ENCODE data around the gene C6orf47. TPM values are rescaled to one million over a fixed set of nuclear protein-coding genes. Genes with fewer than 3 reads are reported as not detected.

C6orf47 gene
- polyA plus RNA-seq, 1 donor from 2014 or later: 17.2 TPM

DNA sequence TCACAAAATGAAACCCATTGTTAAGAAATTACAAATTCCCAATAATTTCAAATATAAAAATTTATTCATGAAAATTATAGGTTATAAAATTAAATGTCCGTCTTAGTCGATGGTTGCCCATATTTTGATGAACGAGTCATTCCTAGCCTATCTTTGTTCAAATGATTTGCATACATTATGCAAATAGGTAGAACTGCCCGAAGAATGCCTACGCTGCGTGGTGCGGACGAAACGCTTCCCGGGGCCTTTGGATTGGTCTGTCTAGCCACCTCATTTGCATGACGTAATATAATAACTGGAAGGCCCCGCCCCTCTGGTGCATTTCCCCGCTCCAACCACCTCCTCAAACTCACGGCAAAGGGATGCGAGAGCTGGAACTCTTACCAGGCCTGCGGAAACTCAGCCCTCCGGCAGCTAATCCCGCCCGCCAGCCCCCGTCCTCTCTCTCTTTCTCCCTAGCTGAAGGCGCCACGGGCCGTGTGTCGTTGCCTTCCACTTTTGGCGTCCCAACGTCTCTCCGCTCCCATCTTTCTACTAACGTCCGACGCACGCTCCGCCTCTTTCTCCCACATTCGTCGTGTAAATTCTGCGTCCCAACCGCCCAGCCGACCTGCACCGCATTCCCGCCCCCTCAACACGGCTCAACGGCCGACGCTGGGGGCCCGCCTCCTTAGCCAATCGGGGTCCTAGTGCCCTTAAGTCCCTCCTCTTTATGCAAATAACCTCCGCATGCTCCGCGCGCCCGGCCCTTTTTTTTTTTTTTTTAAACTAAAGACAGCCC lies 40.6 kb downstream of the C6orf47 start:
- Histone ChIP-seq H3K9me2 (ENCODE audit: insufficient read depth, low read length) (no peaks in the 10 kb centered on the region), H3K9me3 (ENCODE audit: low read length) (no peaks in the 10 kb centered on the region), H3K36me3 (ENCODE audit: insufficient read depth, low read length) (no peaks in the 10 kb centered on the region), H3K27me3 (ENCODE audit: insufficient read depth, low read depth, low read length) (no peaks in the 10 kb centered on the region), H4K20me1 (ENCODE audit: insufficient read depth) (no peaks in the 10 kb centered on the region), H3K9ac (ENCODE audit: low read length) (peak overlapping the region; percentile 100), H2AFZ (ENCODE audit: low read depth, low read length) (peak overlapping the region; percentile 19), H3K4me3 (ENCODE audit: low read length) (peak overlapping the region; percentile 93), H3F3A (ENCODE audit: insufficient read depth, low read length, poor library complexity, severe bottlenecking) (no peaks in the 10 kb centered on the region), H3K79me2 (replicated peaks; ENCODE audit: insufficient read depth, low read length) (peaks cover 38% of the 10 kb centered on the region), H3K27ac (ENCODE audit: low read length) (peak overlapping the region; percentile 99), H3K4me2 (ENCODE audit: low read length) (peak overlapping the region; percentile 17)
- TF ChIP-seq POLR2AphosphoS5 (IDR thresholded peaks at IDR 0.05) (peak; percentile 94), SMC3 (conservative IDR thresholded peaks at IDR 0.05; ENCODE audit: poor library complexity) (peak; percentile 51), RAD21 (conservative IDR thresholded peaks at IDR 0.05) (peak; percentile 43), EZH2 (IDR thresholded peaks at IDR 0.05; ENCODE audit: borderline replicate concordance, insufficient read depth, low read length, poor library complexity, severe bottlenecking) (no peak), TAF1 (IDR thresholded peaks at IDR 0.05; ENCODE audit: low read depth) (peak; percentile 66), MXI1 (conservative IDR thresholded peaks at IDR 0.05; ENCODE audit: poor library complexity, severe bottlenecking) (peak; percentile 50), EP300 (conservative IDR thresholded peaks at IDR 0.05; ENCODE audit: poor library complexity, severe bottlenecking) (peak; percentile 72), CTCF (IDR thresholded peaks at IDR 0.05; ENCODE audit: poor library complexity, severe bottlenecking) (no peak)
- TF ChIP-seq, protein P1, sequence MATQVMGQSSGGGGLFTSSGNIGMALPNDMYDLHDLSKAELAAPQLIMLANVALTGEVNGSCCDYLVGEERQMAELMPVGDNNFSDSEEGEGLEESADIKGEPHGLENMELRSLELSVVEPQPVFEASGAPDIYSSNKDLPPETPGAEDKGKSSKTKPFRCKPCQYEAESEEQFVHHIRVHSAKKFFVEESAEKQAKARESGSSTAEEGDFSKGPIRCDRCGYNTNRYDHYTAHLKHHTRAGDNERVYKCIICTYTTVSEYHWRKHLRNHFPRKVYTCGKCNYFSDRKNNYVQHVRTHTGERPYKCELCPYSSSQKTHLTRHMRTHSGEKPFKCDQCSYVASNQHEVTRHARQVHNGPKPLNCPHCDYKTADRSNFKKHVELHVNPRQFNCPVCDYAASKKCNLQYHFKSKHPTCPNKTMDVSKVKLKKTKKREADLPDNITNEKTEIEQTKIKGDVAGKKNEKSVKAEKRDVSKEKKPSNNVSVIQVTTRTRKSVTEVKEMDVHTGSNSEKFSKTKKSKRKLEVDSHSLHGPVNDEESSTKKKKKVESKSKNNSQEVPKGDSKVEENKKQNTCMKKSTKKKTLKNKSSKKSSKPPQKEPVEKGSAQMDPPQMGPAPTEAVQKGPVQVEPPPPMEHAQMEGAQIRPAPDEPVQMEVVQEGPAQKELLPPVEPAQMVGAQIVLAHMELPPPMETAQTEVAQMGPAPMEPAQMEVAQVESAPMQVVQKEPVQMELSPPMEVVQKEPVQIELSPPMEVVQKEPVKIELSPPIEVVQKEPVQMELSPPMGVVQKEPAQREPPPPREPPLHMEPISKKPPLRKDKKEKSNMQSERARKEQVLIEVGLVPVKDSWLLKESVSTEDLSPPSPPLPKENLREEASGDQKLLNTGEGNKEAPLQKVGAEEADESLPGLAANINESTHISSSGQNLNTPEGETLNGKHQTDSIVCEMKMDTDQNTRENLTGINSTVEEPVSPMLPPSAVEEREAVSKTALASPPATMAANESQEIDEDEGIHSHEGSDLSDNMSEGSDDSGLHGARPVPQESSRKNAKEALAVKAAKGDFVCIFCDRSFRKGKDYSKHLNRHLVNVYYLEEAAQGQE (IDR thresholded peaks at IDR 0.05; ENCODE audit: borderline replicate concordance): peak; percentile 94

- H3K4me2 ChIP-seq (ENCODE audit: low read length): no peak overlapping the region
- H3K36me3 ChIP-seq (ENCODE audit: insufficient read depth, low read length): no peaks in the 10 kb centered on the region
- peaks cover 14% of the 10 kb centered on the region for H3K79me2 ChIP-seq (replicated peaks; ENCODE audit: insufficient read depth, low read length)
- H2AFZ ChIP-seq (ENCODE audit: low read depth, low read length): no peak overlapping the region
- H4K20me1 ChIP-seq (ENCODE audit: insufficient read depth): no peaks in the 10 kb centered on the region
- H3K4me3 ChIP-seq (ENCODE audit: low read length): no peak overlapping the region
- H3K9me2 ChIP-seq (ENCODE audit: insufficient read depth, low read length): no peaks in the 10 kb centered on the region
- H3K27me3 ChIP-seq (ENCODE audit: insufficient read depth, low read depth, low read length): no peaks in the 10 kb centered on the region
- H3F3A ChIP-seq (ENCODE audit: insufficient read depth, low read length, poor library complexity, severe bottlenecking): no peaks in the 10 kb centered on the region
- no peak overlapping the region for H3K9ac ChIP-seq (ENCODE audit: low read length)
- no peak overlapping the region for H3K27ac ChIP-seq (ENCODE audit: low read length)
- TF ChIP-seq MXI1 (conservative IDR thresholded peaks at IDR 0.05; ENCODE audit: poor library complexity, severe bottlenecking) (no peak), RAD21 (conservative IDR thresholded peaks at IDR 0.05) (no peak), EZH2 (IDR thresholded peaks at IDR 0.05; ENCODE audit: borderline replicate concordance, insufficient read depth, low read length, poor library complexity, severe bottlenecking) (no peak), TAF1 (IDR thresholded peaks at IDR 0.05; ENCODE audit: low read depth) (no peak), CTCF (IDR thresholded peaks at IDR 0.05; ENCODE audit: poor library complexity, severe bottlenecking) (no peak), POLR2AphosphoS5 (IDR thresholded peaks at IDR 0.05) (no peak), SMC3 (conservative IDR thresholded peaks at IDR 0.05; ENCODE audit: poor library complexity) (no peak), EP300 (conservative IDR thresholded peaks at IDR 0.05; ENCODE audit: poor library complexity, severe bottlenecking) (no peak)
- TF ChIP-seq, protein P1 (IDR thresholded peaks at IDR 0.05; ENCODE audit: borderline replicate concordance): no peak
- no peaks in the 10 kb centered on the region for H3K9me3 ChIP-seq (ENCODE audit: low read length)
Observed at GRCh38 chr6:31617010-31617409, 43.6 kb downstream of the C6orf47 start.

All from neural cell (in vitro differentiated cells).